ENCODE results near the gene LAPTM4A.
"Not testable (repeated sequence)": the region's sequence is repeated elsewhere in the genome, so short reads cannot be mapped to it uniquely, and the experiment has no call there.

LAPTM4A gene

GRCh38 chr2:20050646-20051531 lies 539 bp downstream of the LAPTM4A start:
- peak; percentile 57 for DNase-seq (ENCODE audit: low read depth)

GRCh38 chr2:20050104-20050645 lies 1.3 kb downstream of the LAPTM4A start:
- DNase-seq (ENCODE audit: low read depth) = peak; percentile 64

GRCh38 chr2:20049637-20050036 lies 1.8 kb downstream of the LAPTM4A start:
- DNase-seq (ENCODE audit: low read depth) = no peak

GRCh38 chr2:20048488-20049448 lies 2.7 kb downstream of the LAPTM4A start:
- DNase-seq (ENCODE audit: low read depth) = no peak

- not testable (repeated sequence) for DNase-seq (ENCODE audit: low read depth)
Observed at GRCh38 chr2:20045712-20046292, 5.6 kb downstream of the LAPTM4A start.

GRCh38 chr2:20044778-20045177 lies 6.7 kb downstream of the LAPTM4A start:
- no peak for DNase-seq (ENCODE audit: low read depth)

GRCh38 chr2:20042531-20042930 lies 8.9 kb downstream of the LAPTM4A start:
- DNase-seq (ENCODE audit: low read depth) = no peak

GRCh38 chr2:20040489-20041172 lies 10.8 kb downstream of the LAPTM4A start:
- peak; percentile 10 for DNase-seq (ENCODE audit: low read depth)

GRCh38 chr2:20037660-20038059 lies 13.8 kb downstream of the LAPTM4A start:
- DNase-seq (ENCODE audit: low read depth) = no peak

- DNase-seq (ENCODE audit: low read depth) = no peak
Observed at GRCh38 chr2:20035955-20036666, 15.3 kb downstream of the LAPTM4A start.

GRCh38 chr2:20034821-20035220 lies 16.6 kb downstream of the LAPTM4A start:
- DNase-seq (ENCODE audit: low read depth) = no peak

GRCh38 chr2:20034218-20034617 lies 17.2 kb downstream of the LAPTM4A start:
- DNase-seq (ENCODE audit: low read depth) = no peak

- DNase-seq (ENCODE audit: low read depth) = no peak
Observed at GRCh38 chr2:20033322-20033721, 18.1 kb downstream of the LAPTM4A start.

- no peak for DNase-seq (ENCODE audit: low read depth)
Observed at GRCh38 chr2:20030224-20030623, 21.2 kb downstream of the LAPTM4A start.

GRCh38 chr2:20027705-20028434 lies 23.6 kb downstream of the LAPTM4A start:
- no peak for DNase-seq (ENCODE audit: low read depth)

- no peak for DNase-seq (ENCODE audit: low read depth)
Observed at GRCh38 chr2:20027260-20027677, 24.2 kb downstream of the LAPTM4A start.

- no peak for DNase-seq (ENCODE audit: low read depth)
Observed at GRCh38 chr2:20025065-20025786, 26.2 kb downstream of the LAPTM4A start.

- no peak for DNase-seq (ENCODE audit: low read depth)
Observed at GRCh38 chr2:20023688-20024087, 27.7 kb downstream of the LAPTM4A start.

GRCh38 chr2:20021405-20022009 lies 29.9 kb downstream of the LAPTM4A start:
- no peak for DNase-seq (ENCODE audit: low read depth)
